ENCODE data around the gene FXYD1.

- no peak for TF ChIP-seq POLR2AphosphoS5 (IDR thresholded peaks at IDR 0.05; ENCODE audit: low read depth)
- TF ChIP-seq, protein P1, sequence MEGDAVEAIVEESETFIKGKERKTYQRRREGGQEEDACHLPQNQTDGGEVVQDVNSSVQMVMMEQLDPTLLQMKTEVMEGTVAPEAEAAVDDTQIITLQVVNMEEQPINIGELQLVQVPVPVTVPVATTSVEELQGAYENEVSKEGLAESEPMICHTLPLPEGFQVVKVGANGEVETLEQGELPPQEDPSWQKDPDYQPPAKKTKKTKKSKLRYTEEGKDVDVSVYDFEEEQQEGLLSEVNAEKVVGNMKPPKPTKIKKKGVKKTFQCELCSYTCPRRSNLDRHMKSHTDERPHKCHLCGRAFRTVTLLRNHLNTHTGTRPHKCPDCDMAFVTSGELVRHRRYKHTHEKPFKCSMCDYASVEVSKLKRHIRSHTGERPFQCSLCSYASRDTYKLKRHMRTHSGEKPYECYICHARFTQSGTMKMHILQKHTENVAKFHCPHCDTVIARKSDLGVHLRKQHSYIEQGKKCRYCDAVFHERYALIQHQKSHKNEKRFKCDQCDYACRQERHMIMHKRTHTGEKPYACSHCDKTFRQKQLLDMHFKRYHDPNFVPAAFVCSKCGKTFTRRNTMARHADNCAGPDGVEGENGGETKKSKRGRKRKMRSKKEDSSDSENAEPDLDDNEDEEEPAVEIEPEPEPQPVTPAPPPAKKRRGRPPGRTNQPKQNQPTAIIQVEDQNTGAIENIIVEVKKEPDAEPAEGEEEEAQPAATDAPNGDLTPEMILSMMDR (IDR thresholded peaks at IDR 0.05; ENCODE audit: insufficient read depth, low read length) = no peak
- TF ChIP-seq GABPA (IDR thresholded peaks at IDR 0.05; ENCODE audit: low read depth) = no peak
- no peak for TF ChIP-seq REST (IDR thresholded peaks at IDR 0.05; ENCODE audit: insufficient replicate concordance, low read depth)
- TF ChIP-seq SPI1 (IDR thresholded peaks at IDR 0.05; ENCODE audit: borderline replicate concordance, low read depth) = no peak
Measured at GRCh38 chr19:35160629-35161433, 22.2 kb downstream of the FXYD1 start.
